ENCODE data around the gene SLCO4A1.

SLCO4A1 gene, protein sequence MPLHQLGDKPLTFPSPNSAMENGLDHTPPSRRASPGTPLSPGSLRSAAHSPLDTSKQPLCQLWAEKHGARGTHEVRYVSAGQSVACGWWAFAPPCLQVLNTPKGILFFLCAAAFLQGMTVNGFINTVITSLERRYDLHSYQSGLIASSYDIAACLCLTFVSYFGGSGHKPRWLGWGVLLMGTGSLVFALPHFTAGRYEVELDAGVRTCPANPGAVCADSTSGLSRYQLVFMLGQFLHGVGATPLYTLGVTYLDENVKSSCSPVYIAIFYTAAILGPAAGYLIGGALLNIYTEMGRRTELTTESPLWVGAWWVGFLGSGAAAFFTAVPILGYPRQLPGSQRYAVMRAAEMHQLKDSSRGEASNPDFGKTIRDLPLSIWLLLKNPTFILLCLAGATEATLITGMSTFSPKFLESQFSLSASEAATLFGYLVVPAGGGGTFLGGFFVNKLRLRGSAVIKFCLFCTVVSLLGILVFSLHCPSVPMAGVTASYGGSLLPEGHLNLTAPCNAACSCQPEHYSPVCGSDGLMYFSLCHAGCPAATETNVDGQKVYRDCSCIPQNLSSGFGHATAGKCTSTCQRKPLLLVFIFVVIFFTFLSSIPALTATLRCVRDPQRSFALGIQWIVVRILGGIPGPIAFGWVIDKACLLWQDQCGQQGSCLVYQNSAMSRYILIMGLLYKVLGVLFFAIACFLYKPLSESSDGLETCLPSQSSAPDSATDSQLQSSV

DNA sequence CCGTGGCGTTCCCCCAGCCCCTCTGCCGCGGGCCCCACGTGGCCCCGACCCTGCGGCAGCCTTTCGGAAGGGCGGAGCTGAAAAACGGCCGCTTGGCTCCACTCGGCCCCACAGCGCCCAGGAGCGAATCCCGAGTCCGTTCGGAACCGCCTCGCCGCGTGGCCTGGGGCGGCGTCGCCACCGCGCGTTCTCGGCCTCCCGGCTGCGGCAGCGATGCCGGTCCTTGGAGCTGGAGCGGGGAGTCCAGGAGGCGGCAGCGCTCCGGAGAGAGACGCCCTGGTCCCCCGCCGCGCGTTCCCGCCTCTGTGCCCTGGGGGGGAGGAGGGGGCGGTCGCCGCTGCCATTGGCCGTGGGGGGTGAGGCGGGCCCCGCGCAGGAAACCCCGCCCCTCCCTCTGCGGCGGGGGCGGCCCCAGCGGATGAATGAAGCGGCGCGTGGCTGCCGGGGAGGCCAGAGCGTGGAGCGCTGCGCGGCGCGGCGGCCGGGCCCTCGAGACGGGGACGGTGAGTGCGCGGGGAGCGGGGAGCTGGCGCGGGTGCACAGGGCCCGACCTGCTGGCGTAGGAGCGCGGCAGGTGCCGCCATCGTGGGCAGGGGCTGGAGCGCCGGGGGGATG is at the start of gene SLCO4A1:
SLCO4A1 (plus strand) TSS at position 453 of the 615 bp plus-strand sequence. CDS start 13,952 bp downstream, outside the sequence.
- peak; percentile 90 to 94 for DNase-seq

DNA sequence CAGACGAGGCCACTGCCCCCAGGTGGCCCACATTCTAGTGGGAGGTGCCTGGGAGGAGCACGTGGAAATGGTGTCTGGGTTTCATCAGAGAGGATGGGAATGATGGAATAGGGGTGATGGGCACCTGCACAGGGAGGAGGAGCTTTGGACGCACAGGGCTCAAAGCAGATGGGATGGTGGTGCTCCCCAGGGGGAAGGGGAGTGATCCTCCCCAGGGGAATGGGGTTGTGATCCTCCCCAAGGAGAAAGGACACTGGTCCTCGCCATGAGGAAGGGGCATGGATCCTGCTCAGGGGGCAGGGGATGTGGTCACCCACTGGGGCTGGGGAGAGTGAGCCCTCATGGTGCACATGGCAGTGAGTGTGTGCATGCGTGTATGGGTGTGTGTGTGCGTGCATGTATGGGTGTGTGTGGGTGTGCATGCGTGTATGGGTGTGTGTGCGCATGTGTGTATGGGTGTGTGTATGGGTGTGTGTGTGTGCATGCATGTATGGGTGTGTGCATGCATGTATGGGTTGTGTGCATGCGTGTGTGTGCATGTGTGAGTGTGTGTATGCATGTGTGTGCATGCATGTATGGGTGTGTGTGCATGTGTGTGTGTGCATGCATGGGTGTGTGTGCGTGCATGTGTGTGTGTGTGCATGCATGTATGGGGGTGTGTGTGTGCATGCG is 49.7 kb upstream of the SLCO4A1 start:
- DNase-seq: no peak

DNA sequence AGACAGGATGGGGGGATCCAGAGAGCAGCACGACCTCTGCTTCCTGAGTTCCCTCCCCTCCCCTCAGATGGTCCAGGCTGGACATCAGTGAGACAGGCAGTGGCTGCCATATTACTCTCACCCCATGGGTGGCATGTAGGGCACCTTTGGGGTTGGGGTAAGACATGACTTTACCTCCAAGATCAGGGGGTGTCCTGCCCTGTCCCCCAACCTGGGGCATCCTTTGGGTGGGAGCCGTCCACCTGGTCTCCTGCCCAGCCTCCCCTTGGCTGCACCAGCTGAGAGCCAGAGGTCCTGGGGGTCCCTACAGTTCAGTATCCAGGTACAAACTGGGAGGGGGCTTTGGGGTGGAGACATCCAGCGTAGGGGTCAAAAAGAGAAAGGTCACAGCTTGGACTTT is 48.7 kb upstream of the SLCO4A1 start:
- DNase-seq: no peak

DNA sequence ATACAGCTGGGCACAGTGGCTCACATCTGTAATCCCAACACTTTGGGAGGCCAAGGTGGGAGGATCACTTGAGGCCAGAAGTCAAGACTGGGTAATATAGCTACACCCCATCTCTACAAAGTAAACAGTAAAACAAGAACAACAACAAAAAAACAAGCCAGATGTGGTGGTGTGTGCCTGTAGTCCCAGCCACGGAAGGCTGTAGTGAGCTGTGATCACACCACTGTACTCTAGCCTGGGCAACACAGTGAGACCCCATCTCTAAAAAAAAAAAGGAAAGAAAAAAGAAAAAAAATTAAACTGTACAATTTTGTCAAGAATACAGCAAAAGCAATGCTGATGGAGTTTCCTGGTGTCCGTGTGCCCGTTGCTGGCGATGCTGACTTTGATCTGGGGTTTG is 47.2 kb upstream of the SLCO4A1 start:
- DNase-seq: no peak

DNA sequence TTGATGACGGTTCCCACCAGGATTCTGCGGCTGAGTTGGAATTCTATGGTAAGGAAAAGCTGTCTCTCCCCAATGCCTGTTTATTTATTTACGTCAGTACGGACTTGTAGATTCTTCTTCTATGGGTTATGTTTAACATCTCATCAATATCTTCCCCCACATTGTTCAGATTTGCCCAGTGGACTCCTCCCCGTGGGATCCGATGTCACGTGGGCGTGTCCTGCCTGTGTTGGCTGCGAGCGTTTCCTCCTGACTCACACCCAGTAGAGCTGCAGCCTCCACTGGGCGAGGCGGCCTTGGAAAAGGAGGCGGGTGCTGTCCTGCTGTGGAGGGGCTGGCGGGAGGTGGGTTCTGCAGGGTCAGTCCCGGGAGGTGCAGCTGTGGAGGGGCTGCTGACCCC is 46.8 kb upstream of the SLCO4A1 start:
- DNase-seq: peak in 1 of 2 experiments; percentile 29

DNA sequence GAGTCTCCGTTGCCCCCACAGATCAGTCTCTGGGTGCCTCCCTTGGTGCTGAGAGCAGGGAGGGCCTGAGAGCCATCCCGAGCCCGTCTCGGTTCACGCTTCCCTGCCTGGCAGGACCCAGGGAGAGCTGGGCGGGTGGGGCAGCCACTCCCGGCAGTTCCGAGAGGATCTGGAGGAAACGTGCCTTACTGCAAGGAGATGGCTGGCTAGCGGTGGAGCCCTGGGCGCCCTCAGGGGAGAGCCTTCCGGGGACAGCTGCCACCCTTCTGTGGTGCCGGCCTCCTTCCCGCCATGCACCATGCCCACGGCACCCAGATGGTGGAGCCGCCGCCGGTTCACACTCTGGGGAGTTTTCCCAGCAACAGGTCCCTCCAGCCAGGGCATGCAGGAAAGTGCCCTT is 45.8 kb upstream of the SLCO4A1 start:
- DNase-seq: no peak

DNA sequence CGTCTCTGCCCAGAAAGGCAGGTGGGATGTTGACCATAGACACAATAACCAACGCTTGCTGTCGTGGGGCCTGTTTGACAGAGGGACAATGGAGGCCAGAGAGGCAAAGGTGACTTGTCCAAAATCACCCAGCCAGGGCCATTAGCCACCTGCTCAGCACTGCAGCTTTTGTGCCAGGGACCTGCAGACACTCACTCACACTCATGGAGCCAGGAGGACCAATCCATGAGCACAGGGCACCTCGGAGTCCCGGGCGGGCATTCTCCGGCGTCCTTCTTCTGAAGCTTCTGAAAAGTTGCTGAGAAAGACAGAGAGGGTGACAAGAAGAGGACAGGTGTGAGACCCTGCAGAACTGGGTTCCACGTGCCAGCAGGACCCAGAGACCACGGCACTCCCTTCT is 45.4 kb upstream of the SLCO4A1 start:
- DNase-seq: no peak

DNA sequence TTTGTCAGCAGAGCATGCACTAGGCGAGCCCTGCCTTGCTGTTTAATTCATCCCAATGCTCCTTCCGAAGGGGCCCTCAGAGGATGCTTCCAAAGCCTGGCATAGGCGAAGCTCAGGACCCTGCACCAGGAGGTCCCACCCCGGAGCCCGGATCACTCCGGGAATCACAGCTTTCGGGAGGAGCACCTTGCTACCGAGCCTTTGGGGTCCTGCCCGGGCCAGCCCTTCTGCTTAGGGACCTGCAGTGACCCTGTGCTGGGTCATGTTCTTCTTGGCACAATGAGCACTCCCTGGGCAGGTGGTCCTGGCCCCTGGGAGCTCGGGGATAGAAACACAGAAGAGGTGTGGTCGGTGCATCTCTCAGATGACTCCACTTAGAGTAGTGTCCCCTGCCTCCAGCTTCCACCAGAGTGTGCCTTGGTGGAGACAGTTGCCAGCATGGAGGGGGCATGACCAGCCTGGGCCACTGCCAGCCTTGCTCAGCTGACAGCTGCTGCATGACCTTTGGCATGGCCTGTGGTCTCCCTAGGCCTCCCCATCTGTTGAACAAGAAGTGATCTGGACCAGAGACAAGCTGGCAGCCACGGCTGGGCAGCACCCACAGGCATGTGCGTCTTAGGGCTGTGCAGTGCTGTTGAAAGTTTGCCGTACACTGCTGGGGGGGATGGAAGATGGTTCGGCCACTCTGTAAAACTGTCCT is 44.7 kb upstream of the SLCO4A1 start:
- no peak for DNase-seq

DNA sequence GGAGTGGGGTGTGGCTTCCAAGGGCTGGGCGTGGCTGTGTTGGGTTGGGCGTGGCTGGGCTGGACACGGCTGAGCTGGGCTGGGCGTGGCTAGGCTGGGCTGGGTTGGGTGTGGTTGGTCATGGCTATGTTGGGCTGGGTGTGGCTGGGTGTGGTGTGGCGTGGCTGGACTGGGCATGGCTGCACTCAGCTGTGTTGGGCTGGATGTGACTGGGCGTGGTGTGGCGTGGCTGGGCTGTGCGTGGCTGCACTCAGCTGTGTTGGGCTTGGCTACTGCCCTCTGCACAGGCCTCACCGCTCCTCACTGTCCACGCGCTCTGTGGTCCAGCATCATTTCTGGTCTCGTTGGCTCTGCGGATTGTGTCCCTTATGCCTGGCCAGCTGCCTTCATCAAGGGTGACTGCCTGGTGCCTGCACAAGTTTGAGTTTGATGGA is 43.5 kb upstream of the SLCO4A1 start:
- DNase-seq: peak; percentile 34 to 52

DNA sequence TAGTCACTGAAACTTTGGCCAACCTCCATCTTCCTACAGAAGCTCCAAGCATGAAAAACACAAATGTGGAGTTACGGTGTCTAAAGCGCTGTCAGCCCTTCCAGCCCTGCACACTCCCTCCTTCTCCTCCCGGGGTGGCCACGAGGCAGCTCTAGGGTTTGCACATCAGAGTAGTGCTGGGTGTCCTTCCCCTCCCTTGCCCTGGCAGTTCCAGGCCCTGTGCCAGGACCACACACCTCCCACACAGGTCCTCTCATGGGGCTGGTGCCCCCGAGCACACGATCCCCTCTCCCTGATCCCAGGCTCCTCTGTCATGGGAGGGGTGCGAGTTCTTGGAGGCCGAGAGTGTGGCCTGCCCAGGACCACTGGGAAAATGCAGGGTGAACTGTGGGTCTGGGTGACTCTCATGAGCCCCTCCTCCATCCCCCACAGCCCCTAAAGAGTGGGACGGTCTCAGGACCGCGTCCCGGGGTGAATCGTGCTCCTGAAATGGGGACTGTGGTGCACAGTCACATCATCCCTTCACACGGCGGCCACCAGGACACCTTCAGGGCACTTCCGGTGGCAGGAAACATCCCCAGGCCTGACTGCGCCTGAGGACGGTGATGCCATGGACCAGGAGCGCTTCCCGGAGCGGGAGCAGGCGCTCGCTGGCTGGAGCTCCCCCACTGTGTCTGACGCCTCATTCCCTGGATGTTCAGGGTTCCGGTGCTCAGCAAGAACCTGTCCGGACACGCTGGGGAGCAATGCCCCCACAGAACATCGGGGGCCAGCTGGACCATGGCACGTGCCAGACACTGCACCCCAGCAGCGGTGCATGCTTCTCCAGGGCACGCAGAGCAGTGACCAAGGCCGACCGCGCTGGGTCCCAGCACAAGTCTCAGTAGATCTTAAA is 42.8 kb upstream of the SLCO4A1 start:
- no peak for DNase-seq

DNA sequence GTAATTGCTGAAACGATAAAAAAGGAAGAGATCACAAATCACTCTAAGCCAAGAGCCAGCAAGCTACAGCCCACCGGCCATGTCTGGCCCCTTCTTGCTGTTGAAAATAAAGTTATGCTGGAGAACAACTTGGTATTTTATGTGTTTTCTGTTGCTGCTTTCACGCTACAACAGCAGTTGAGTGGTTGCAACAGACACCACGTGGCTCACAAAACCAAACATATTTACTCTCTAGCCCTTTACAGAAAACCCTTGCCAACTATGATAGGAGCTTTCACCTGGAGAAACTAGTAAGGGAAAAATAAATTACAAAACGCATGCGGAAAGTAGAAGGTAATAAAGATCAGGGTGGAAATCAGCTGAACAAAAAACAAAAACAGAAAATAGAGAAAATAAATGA is 41.1 kb upstream of the SLCO4A1 start:
- no peak for DNase-seq

DNA sequence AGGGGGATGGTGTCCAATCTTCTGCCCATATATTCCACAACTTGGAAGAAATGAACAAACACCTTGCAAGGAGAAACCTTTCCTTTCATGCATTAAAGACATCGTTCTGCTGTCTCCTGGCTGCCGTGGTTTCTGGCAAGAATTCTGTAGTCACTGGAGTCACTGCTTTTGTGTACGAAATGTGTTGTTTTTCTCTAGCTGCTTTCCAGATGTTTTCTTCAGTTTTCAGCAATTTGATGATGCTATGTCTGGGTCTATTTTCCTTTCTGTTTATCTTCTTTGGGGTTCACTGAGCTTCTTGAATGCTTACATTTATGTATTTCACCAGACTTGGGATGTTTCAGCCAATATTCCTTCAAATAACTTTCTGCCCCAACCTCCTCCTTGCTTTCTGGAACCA is 40.6 kb upstream of the SLCO4A1 start:
- no peak for DNase-seq

DNA sequence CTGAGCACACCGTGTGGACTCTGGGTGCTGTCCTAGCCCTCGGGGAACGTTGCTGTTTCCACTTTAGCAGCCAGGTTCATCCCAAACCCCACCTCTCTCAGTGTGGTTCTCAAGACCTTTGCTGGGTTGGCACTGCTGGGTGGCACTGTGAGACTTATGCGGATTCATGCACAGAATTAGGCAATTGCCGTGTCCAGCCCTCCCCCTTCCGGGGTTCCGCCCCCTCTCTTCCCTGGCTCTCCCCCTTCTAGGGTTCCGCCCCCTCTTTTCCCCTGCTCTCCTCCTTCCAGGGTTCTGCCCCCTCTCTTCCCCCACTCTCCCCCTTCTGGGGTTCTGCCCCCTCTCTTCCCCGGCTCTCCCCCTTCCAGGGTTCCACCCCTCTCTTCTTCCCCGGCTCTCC is 39.8 kb upstream of the SLCO4A1 start:
- DNase-seq: peak; percentile 34 to 48

DNA sequence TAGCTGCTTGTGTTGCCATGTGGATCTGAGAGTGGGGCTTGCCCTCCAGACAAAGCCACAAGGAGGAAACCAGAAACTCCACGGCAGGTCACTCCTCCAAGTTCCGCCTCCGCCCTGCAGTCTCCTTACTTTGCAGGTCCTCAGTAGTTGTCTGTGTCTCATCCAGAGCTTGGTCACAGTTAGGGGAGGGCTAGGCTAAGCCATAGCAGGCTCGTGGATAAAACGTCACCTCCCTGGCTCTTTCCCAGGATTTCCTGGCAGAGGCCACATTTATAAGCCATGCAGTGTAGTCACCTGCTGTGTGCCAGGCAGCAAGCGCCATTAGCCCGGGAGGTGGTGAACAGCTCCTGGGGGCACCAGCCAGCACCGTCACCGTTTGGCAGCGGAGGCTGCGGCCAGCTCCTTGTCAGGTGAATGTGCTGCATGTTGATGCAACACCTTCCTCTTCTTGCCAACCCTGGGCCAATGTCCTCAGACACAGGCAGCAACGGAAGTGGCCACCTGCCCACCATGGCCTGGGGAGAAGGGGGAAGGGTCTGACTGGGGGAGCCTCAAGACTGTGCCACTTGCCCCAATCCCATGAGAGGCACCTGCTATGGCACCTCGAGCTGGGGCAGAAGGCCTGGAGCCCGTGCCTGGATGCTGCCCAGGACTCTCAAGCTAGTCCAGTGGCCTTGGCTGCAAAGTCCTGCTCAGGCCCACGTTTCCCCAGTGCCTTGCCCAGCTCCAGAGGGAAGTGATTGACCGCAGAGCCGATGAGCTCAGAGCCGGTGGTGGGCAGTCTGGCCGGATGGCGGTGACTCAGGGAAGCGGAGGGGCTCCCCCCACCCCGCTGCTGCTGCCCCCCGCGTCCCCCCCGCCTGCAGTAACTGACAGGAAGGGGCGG is 39.0 kb upstream of the SLCO4A1 start:
- peak; percentile 63 to 71 for DNase-seq

DNA sequence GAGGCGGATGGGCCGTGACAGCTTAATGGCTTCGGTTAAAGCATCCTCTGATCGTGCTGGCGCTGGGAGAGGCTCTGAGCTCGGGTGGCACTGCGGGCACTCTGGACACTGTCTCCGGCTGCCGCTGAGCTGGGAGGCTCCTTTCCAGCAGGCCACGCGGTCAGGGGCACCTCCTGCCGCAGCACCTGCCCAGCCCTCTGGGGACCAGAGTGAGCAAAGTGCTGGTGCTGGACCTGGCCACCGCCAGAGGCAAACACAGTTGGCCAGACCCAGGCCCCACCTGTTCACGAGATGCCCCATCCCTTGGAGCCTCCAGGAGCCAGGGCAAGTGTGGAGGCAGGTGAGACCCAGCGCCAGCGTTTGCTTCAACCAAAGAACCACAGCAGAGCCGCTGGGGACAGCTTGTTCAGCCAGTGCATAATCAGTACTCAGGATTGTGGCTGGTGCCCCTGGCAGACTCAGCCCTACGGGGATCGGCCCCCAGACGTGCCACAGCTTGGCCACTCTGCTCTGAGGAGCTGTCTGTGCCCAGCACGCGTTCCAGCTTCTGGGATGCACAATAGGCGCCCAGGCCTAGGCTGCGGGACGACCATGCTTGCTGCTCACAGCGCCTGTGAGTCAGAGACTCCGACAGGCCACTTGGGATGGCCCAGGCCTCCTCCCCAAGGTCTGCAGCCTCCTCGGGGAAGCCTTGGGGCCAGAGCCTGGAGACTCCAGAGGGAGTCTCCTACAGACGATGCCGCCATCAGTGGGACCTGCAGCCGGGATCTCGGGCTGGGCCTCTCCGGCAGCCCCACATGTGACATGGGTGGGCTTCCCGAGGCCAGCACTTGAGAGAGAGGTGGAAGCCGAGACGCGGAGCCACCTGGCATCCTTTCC is 38.2 kb upstream of the SLCO4A1 start:
- no peak for DNase-seq

DNA sequence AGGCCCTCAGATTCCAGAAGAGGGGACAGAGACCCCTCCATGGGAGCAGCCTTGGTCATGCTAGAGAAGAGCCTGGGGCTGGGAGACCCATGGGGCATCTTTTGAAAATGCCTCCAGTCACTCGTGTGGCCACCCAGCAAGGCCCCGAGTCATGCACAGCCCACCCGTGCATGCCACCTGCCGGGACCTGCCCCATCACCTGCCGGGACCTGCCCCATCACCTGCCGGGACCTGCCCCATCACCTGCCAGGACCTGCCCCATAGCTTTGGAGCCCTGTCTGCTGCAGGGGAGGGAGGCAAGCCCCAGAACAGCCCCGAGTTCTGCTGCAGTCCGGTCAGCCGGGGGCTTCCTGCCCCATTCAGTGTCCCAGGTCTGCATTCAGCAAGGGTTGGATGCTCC is 37.5 kb upstream of the SLCO4A1 start:
- DNase-seq: no peak

DNA sequence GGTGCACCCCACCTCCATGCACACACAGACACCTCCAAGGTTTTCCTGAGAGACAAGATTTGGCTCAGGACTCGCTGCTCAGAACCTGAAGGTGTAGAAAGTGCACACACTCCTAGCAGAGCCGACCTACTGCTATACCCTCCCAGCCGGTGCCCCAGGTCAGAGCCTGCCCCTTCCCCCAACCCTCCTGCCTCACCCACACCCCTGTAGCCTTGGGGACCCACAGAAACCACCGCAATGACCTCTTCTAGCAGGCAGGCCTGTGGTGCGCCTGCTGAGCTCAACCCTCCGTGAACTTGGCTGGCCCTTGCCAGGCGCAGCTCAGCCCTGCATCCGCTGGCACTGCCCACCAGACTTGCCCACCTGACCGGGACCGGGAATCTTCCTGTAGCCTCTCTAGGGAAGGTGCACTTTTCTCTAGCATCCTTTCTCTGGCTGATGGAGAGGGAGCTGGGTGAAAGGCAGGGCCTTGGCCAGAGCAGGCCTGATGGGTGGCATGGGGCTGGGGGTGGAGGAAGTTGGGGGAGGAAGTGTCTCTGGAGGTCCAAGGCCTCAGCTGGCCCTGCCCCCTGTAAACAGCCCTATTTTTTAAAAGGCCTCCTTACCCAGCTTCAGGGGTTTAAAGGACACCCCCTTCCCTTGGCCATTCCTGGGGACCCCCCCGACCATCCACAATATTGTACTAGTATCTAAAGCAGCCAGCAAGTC is 36.9 kb upstream of the SLCO4A1 start:
- DNase-seq: no peak

DNA sequence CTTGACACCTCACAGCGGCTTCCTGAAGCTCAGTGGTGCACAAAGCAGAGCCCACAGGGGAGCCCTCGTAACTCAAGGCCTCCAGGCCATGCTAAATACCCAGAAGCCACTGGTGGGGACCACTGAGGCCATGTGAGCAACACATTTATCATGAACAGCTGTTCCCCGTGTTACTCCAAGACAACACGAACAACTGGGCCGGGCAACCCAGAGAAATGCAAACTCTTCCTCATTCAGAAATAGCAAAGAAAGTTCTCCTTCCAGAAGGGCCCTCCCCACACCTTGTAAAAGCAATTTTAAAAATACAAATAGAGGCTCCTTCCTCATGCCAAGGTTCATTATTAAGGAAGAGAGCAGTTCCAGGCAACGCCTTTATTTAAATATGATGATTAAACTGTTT is 36.3 kb upstream of the SLCO4A1 start:
- no peak for DNase-seq
